CD8-positive, alpha-beta memory T cell (primary cell): ENCODE data around the gene CKAP2. TPM values are rescaled to one million over a fixed set of nuclear protein-coding genes. Genes with fewer than 3 reads are reported as not detected.

ENCODE experiments used
- CTCF ChIA-PET: fragments of 350-600 bp; sonication (Branson Sonifier 250); formaldehyde crosslinking; loops from one replicate; lab custom pipeline; 2021; ENCODE audit warnings: antibody characterized with exemption; lab: Charles Lee
- POLR2A ChIA-PET: fragments of 350-600 bp; sonication (Branson Sonifier 250); formaldehyde crosslinking; loops from one replicate; lab custom pipeline; 2021; ENCODE audit warnings: antibody characterized with exemption; lab: Charles Lee
- DNase-seq, 5 donors: peaks; one replicate each; pipeline versions ENCODE4 v3.0.0 to v3.0.0-alpha.2; 2020 to 2022; ENCODE audit warnings: mixed read lengths in 1 of 5
- H3K27ac ChIP-seq: one replicate; pipeline ENCODE4 v1.7.0; 2013; ENCODE audit warnings: low read depth, mild to moderate bottlenecking, low read length, moderate library complexity
- H3K27me3 ChIP-seq: 2 replicates; pipeline ENCODE4 v1.7.0; 2013; ENCODE audit warnings: low read length, mild to moderate bottlenecking; ENCODE audit not compliant: insufficient read depth, poor library complexity, severe bottlenecking
- H3K36me3 ChIP-seq: 2 replicates; pipeline ENCODE4 v1.7.0; 2013; ENCODE audit warnings: mild to moderate bottlenecking, low read length, moderate library complexity; ENCODE audit not compliant: insufficient read depth
- H3K4me1 ChIP-seq: 2 replicates; pipeline ENCODE4 v1.7.0; 2013; ENCODE audit warnings: mild to moderate bottlenecking, low read length, moderate library complexity; ENCODE audit not compliant: insufficient read depth
- H3K4me3 ChIP-seq: 2 replicates; pipeline ENCODE4 v1.7.0; 2013; ENCODE audit warnings: mild to moderate bottlenecking, low read length
- H3K9me3 ChIP-seq: 2 replicates; pipeline ENCODE4 v1.7.0; 2013; ENCODE audit warnings: mild to moderate bottlenecking, low read length
- H3K27ac Mint-ChIP-seq, 8 donors: one replicate each; pipeline ENCODE4 v1.8.0; 2020 to 2021; ENCODE audit warnings: mixed read lengths in 8 of 8, mild to moderate bottlenecking in 6 of 8, inconsistent platforms in 3 of 8, moderate library complexity in 3 of 8
- H3K27me3 Mint-ChIP-seq, 2 donors: one replicate each; pipeline ENCODE4 v1.8.0; 2020 to 2021; ENCODE audit warnings: mixed read lengths in 2 of 2, mild to moderate bottlenecking in 1 of 2, moderate library complexity in 1 of 2
- H3K36me3 Mint-ChIP-seq, 3 donors: one replicate each; pipeline ENCODE4 v1.8.0; 2020 to 2021; ENCODE audit warnings: mixed read lengths in 3 of 3, inconsistent platforms in 1 of 3, mild to moderate bottlenecking in 1 of 3
- H3K4me1 Mint-ChIP-seq, 3 donors: one replicate each; pipeline ENCODE4 v1.8.0; 2020 to 2021; ENCODE audit warnings: mixed read lengths in 3 of 3, inconsistent platforms in 1 of 3, mild to moderate bottlenecking in 1 of 3
- H3K4me3 Mint-ChIP-seq, 7 donors: one replicate each; pipeline ENCODE4 v1.8.0; 2020 to 2021; ENCODE audit warnings: mixed read lengths in 7 of 7, mild to moderate bottlenecking in 6 of 7, moderate library complexity in 4 of 7, inconsistent platforms in 2 of 7
- H3K9me3 Mint-ChIP-seq, 5 donors: one replicate each; pipeline ENCODE4 v1.8.0; 2020 to 2022; ENCODE audit warnings: mixed read lengths in 5 of 5, mild to moderate bottlenecking in 3 of 5, moderate library complexity in 2 of 5, inconsistent platforms in 1 of 5
- polyA plus RNA-seq: library from polyadenylated mRNA; unstranded; fragments of 300-500 nt; fragmentation: Illumina TruSeq; gene quantifications from one replicate; pipeline ENCODE4 v1.2.3, GENCODE V29; 2021
- total RNA-seq, 2 experiments: library from RNA; stranded (reverse); gene quantifications; one replicate each; pipeline ENCODE4 v1.2.3, GENCODE V29; 2021

Gene CKAP2
- total and polyA plus RNA-seq, 3 experiments from 2014 or later: 12.2 to 36.1 (median 31.1) TPM

DNA sequence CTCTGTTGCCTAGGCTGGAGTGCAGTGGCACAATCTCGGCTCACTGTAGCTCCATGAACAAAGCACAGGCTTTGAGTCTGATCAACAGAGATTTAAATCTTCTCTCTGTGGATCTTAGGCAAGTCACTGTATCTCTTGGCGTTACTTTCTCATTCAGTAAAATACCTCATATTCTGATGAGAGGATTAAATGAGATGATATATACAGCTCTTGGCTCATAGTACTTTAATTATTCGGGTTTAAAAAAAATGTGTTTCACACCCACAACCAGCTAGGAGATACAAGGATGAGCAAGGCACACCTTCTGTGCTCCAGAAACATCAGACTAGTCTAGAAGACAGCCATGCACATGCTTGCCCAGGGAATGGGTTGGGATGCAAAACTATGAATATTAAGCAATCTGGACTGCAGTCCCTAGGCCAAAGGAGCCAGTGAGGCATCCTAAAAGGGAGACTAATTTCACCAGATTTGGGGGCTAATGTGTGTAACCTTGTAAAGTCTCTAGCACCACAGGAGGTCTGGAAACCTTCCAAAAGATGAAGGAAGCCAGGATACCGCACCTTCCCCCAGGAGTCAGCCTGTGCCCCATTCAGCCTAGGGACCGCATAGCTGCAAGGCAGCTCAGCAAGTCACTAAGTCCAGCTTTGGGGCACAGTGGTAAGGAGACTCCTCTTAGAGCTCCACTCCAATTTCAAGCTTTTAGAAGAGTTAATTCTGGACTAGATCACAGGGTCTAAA, 7.3 kb upstream of the CKAP2 start:
- H3K4me3 ChIP-seq: no peak overlapping the region
- peak overlapping the region in 5 of 8 donors; percentile 30 to 84 (median 67) for H3K27ac Mint-ChIP-seq
- no peak overlapping the region for H3K27ac ChIP-seq

DNA sequence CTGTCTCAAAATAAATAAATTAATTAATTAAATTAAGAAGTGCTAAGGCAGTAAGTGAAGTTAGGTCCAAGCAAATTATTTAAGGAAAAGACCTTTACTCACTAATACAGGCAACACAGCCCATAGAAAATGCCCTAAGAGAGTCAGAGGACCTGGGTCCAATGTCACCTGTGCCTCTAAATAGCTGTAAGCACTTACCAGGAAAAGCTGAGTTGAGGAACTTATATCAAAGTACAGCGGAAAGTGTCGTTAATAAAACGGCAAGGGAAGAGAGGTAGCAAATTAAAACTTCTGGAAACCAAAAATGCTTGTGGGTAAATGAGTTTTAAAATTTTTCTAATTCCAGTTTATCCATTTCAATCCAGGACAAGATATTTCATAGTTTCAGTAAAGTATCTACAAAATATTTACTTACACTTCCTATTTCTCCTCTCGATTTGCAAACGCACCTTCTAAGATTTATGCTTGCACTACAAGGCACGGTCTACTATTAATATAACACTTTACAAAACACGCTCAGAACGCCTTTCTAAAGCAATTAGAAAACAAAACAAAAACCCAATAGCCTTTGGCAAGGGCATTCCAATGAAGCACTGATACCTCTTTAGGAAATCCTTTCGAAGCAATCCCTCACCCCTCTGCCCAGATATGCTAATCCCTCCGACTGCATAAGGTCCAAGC, 5.8 kb upstream of the CKAP2 start:
- H3K27me3 Mint-ChIP-seq: no peaks in the 10 kb centered on the region
- H3K4me1 Mint-ChIP-seq: peaks cover 34 to 60% (median 50%) of the 10 kb centered on the region in 3 donors
- CTCF ChIA-PET: interaction anchor here (0.6 to 3.6 kb wide), 22 partner anchors 8 to 289 kb away, joined by 3 to 21 read pairs (median 8); partner anchors contain the start of genes NEK3 and SUGT1

More for the DNA sequence above, 7.3 kb upstream of the CKAP2 start:
- Mint-ChIP-seq H3K4me1 (peaks cover 35 to 57% (median 46%) of the 10 kb centered on the region in 3 donors), H3K9me3 (no peaks in the 10 kb centered on the region), H3K27me3 (no peaks in the 10 kb centered on the region), H3K4me3 (peak overlapping the region in 5 of 7 donors; percentile 23 to 98 (median 84)), H3K36me3 (peaks cover 0 to 18% (median 1%) of the 10 kb centered on the region in 3 donors)
- CTCF ChIA-PET: interaction anchor here (1.3 to 1.5 kb wide), 2 partner anchors 11 to 172 kb away, joined by 3 read pairs; no protein-coding TSS in a partner anchor
- Histone ChIP-seq H3K36me3 (no peaks in the 10 kb centered on the region), H3K4me1 (peaks cover 27% of the 10 kb centered on the region), H3K9me3 (no peaks in the 10 kb centered on the region), H3K27me3 (no peaks in the 10 kb centered on the region)
- POLR2A ChIA-PET: no interaction called here
- DNase-seq: no peak

GRCh38 chr13:52450012-52450792, 5.1 kb upstream of the CKAP2 start, which contains the start of gene VPS36:
TSS of gene VPS36 (minus strand) at chr13:52450634. CDS start at chr13:52450594, 40 bp downstream.
- Mint-ChIP-seq H3K36me3 (peaks cover 0 to 15% (median 0%) of the 10 kb centered on the region in 3 donors), H3K4me1 (peaks cover 37 to 60% (median 50%) of the 10 kb centered on the region in 3 donors), H3K9me3 (no peaks in the 10 kb centered on the region), H3K4me3 (peak within 1 kb of the TSS; percentile 88 to 98 (median 93)), H3K27me3 (no peaks in the 10 kb centered on the region), H3K27ac (peak within 1 kb of the TSS; percentile 84 to 98 (median 94))
- Histone ChIP-seq H3K36me3 (no peaks in the 10 kb centered on the region), H3K27ac (peak within 1 kb of the TSS; percentile 84), H3K9me3 (no peaks in the 10 kb centered on the region), H3K27me3 (no peaks in the 10 kb centered on the region), H3K4me1 (peaks cover 37% of the 10 kb centered on the region), H3K4me3 (peak within 1 kb of the TSS; percentile 95)
- ChIA-PET CTCF (interaction anchor here (0.6 to 3.6 kb wide), 45 partner anchors 9 to 628 kb away, joined by 3 to 21 read pairs (median 4); partner anchors contain the start of genes ALG11, NEK3, SUGT1 and THSD1), POLR2A (interaction anchor here (0.8 to 1.3 kb wide), 2 partner anchors 167 to 202 kb away, joined by 3 to 4 read pairs; partner anchors contain the start of gene SUGT1)
- peak; percentile 92 to 95 (median 93) for DNase-seq

More for the DNA sequence above, 5.8 kb upstream of the CKAP2 start:
- Mint-ChIP-seq H3K27ac (peak overlapping the region; percentile 84 to 98 (median 94)), H3K4me3 (peak overlapping the region; percentile 88 to 98 (median 93)), H3K36me3 (peaks cover 0 to 16% (median 0%) of the 10 kb centered on the region in 3 donors), H3K9me3 (no peaks in the 10 kb centered on the region)
- peak in 1 of 5 donors; percentile 3 for DNase-seq
- Histone ChIP-seq H3K27me3 (no peaks in the 10 kb centered on the region), H3K4me1 (peaks cover 36% of the 10 kb centered on the region), H3K4me3 (peak overlapping the region; percentile 95), H3K9me3 (no peaks in the 10 kb centered on the region), H3K36me3 (no peaks in the 10 kb centered on the region), H3K27ac (peak overlapping the region; percentile 84)
- POLR2A ChIA-PET: interaction anchor here (0.8 kb wide), 1 partner anchor 167 kb away, joined by 4 read pairs; no protein-coding TSS in a partner anchor

DNA sequence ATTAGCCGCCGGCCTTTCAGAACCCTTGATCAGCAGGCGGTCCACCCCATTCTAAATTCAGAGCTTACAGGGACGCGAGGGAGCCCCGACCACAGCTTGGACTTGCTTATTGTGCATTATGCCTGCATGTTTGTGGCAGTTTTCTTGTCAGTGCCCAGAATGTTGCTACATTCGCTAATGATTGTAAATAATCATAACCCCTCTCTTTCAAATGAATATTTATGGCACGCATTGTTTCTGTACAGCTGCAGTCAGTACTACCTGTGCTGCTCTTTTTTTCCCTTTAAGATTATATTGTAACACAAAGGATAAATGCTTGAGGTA, 4.5 kb upstream of the CKAP2 start:
- Histone ChIP-seq H3K4me3 (no peak overlapping the region), H3K9me3 (no peaks in the 10 kb centered on the region), H3K4me1 (peaks cover 37% of the 10 kb centered on the region), H3K27me3 (no peaks in the 10 kb centered on the region), H3K36me3 (no peaks in the 10 kb centered on the region), H3K27ac (no peak overlapping the region)
- H3K27ac Mint-ChIP-seq: peak overlapping the region; percentile 67 to 86 (median 84)
- peaks cover 0 to 17% (median 0%) of the 10 kb centered on the region in 3 donors for H3K36me3 Mint-ChIP-seq
- ChIA-PET CTCF (interaction anchor here (0.6 to 3.6 kb wide), 42 partner anchors 9 to 629 kb away, joined by 3 to 21 read pairs (median 5); partner anchors contain the start of genes ALG11, NEK3, SUGT1 and THSD1), POLR2A (interaction anchor here (1.3 kb wide), 1 partner anchor 202 kb away, joined by 3 read pairs; the partner anchor contains the start of gene SUGT1)
- no peaks in the 10 kb centered on the region for H3K9me3 Mint-ChIP-seq
- DNase-seq: no peak
- peaks cover 0 to 1% of the 10 kb centered on the region in 2 donors for H3K27me3 Mint-ChIP-seq
- peaks cover 37 to 63% (median 50%) of the 10 kb centered on the region in 3 donors for H3K4me1 Mint-ChIP-seq
- peak overlapping the region; percentile 80 to 93 (median 84) for H3K4me3 Mint-ChIP-seq

GRCh38 chr13:52451135-52451804, 4.0 kb upstream of the CKAP2 start:
- H3K4me1 Mint-ChIP-seq: peaks cover 40 to 64% (median 54%) of the 10 kb centered on the region in 3 donors
- Histone ChIP-seq H3K4me3 (no peak overlapping the region), H3K27me3 (no peaks in the 10 kb centered on the region), H3K9me3 (no peaks in the 10 kb centered on the region), H3K27ac (no peak overlapping the region), H3K4me1 (peaks cover 43% of the 10 kb centered on the region), H3K36me3 (no peaks in the 10 kb centered on the region)
- ChIA-PET POLR2A (interaction anchor here (1.3 kb wide), 1 partner anchor 201 kb away, joined by 3 read pairs; the partner anchor contains the start of gene SUGT1), CTCF (interaction anchor here (0.6 to 3.6 kb wide), 42 partner anchors 9 to 629 kb away, joined by 3 to 21 read pairs (median 5); partner anchors contain the start of genes ALG11, NEK3, SUGT1 and THSD1)
- peaks cover 0 to 18% (median under 1%) of the 10 kb centered on the region in 3 donors for H3K36me3 Mint-ChIP-seq
- DNase-seq: no peak
- peak overlapping the region; percentile 67 to 86 (median 84) for H3K27ac Mint-ChIP-seq
- peaks cover 0 to 1% of the 10 kb centered on the region in 2 donors for H3K27me3 Mint-ChIP-seq
- peak overlapping the region; percentile 80 to 93 (median 84) for H3K4me3 Mint-ChIP-seq
- H3K9me3 Mint-ChIP-seq: no peaks in the 10 kb centered on the region

DNA sequence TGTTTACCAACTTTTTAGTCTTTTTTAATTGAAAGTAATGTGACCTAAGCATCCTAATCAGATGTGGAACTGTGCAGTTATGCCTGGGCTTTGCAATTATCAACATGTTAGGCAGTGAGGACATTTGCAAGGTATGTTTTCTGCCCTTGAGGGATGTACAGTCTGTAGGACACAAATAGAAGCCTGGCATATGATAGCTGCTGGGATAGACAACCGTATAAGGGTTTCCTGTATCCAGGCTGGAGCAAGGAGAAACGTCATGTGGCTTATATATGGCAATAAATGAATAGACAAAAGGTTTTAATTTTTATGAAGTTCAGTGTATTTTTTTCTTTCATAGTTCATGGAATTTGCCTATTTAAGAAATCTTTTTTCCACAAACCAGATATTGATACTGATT, 2.8 kb upstream of the CKAP2 start:
- Histone ChIP-seq H3K27me3 (no peaks in the 10 kb centered on the region), H3K27ac (no peak overlapping the region), H3K4me3 (no peak overlapping the region), H3K9me3 (no peaks in the 10 kb centered on the region), H3K4me1 (peaks cover 44% of the 10 kb centered on the region), H3K36me3 (no peaks in the 10 kb centered on the region)
- Mint-ChIP-seq H3K4me3 (peak overlapping the region in 1 of 7 donors; percentile 39), H3K27me3 (peaks cover 0 to 1% of the 10 kb centered on the region in 2 donors), H3K27ac (peak overlapping the region in 1 of 8 donors; percentile 26), H3K4me1 (peaks cover 42 to 70% (median 64%) of the 10 kb centered on the region in 3 donors), H3K36me3 (peaks cover 0 to 22% (median 2%) of the 10 kb centered on the region in 3 donors), H3K9me3 (no peaks in the 10 kb centered on the region)
- ChIA-PET CTCF (no interaction called here), POLR2A (no interaction called here)
- no peak for DNase-seq
